ENCODE results near the gene CERT1.
A peak's percentile ranks its signal among the peaks of the same experiment; 100 is the strongest.
"Not testable (repeated sequence)": the region's sequence is repeated elsewhere in the genome, so short reads cannot be mapped to it uniquely, and the experiment has no call there.

The CERT1 gene, protein sequence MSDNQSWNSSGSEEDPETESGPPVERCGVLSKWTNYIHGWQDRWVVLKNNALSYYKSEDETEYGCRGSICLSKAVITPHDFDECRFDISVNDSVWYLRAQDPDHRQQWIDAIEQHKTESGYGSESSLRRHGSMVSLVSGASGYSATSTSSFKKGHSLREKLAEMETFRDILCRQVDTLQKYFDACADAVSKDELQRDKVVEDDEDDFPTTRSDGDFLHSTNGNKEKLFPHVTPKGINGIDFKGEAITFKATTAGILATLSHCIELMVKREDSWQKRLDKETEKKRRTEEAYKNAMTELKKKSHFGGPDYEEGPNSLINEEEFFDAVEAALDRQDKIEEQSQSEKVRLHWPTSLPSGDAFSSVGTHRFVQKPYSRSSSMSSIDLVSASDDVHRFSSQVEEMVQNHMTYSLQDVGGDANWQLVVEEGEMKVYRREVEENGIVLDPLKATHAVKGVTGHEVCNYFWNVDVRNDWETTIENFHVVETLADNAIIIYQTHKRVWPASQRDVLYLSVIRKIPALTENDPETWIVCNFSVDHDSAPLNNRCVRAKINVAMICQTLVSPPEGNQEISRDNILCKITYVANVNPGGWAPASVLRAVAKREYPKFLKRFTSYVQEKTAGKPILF

GRCh38 chr5:75511435-75512382 is at the start of gene CERT1, which contains the start of gene POLK:
Gene CERT1 (minus strand): TSS chr5:75511629. CDS start chr5:75511207, 422 bp downstream.
Gene POLK (plus strand): TSS chr5:75511891.
- DNase-seq (ENCODE audit: low read depth, low spot score): peak; percentile 94

GRCh38 chr5:75560655-75561054 is 49.2 kb upstream of the CERT1 start:
- not testable (repeated sequence) for DNase-seq (ENCODE audit: low read depth, low spot score)

DNA sequence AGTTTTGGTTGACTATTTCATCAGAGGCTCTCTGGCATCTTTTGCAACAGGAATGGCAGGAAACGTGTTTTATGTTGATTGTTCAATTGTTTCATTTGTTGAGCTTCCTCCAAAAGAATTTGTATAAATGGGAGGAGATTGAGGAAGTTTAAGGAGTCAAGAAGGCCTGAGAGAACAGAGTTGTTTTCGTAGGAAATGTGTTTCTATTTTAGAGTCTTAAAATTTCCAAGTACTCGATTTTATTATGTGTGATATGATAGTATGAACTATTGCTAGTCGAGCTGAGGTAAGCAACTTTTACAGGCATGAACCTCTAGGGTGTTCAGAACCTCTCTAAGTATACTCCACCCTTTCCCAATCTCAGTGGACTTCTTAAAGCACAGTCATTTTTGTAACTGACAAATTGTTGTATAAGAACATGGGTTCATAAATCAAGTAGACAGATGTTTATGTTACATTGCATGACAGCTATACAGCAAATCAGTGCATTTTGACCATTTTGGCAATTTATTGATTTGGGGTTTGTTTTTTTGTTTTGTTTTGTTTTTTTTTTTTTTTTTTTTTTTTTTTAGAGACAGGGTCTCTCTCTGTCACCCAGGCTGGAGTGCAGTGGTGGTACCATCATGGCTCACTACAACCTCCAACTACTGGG is 47.7 kb upstream of the CERT1 start:
- no peak for DNase-seq (ENCODE audit: low read depth, low spot score)

DNA sequence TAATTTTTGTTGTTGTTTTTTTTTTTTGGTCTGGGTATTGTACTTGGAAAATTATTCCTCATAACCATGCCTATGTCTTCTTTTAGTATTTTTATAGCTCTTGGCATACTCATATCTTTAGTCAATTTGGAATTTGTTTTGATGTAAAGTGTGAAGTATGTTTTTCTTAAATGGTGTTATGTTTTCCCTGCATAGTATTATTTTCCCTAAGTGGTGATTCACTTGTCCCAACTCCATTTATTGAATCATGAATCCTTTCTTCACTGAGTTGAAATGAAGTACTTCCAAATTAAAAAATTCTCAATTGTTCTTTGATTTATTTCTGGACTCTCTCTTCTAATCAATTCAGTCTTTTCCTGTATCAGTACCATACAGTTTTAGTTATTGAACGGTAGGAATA is 46.8 kb upstream of the CERT1 start:
- no peak for DNase-seq (ENCODE audit: low read depth, low spot score)

DNA sequence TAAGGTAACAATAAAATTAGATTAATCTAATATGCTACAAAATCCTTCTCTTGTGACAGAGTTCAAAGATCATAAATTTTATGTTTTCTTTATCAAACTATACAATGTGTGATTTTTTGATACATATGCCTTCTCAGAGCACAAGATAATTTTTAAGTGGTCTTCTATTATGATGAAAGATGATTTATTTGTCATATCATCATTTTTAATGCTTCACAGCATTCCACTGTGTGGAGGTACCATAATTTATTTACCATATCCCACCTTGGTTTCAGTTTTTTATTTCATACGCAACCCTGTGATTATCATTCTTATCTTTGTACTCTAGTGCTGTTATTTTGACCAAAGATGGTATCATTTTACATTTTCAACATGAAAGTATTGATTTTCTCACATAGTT is 41.9 kb upstream of the CERT1 start:
- DNase-seq (ENCODE audit: low read depth, low spot score): no peak

- DNase-seq (ENCODE audit: low read depth, low spot score): no peak
Measured at GRCh38 chr5:75552764-75553163, 41.3 kb upstream of the CERT1 start.

- DNase-seq (ENCODE audit: low read depth, low spot score): no peak
Measured at GRCh38 chr5:75551471-75551870, 40.0 kb upstream of the CERT1 start.

DNA sequence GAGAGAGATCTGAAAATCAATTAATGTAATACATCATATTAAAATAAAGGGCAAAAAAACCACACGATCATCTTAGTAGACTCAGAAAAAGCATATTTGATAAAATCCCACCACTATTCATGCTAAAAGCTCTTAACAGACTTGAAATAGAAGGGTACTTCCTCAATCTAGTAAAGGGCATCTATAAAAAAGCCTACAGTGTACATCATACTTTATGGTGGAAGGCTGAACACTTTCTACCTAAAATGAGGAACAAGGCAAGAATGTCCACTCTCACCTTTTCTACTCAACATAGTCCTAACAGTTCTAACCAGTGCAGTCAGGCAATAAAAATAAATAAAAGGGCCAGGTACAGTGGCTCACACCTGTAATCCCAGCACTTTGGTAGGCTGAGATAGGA is 39.2 kb upstream of the CERT1 start:
- no peak for DNase-seq (ENCODE audit: low read depth, low spot score)

- no peak for DNase-seq (ENCODE audit: low read depth, low spot score)
Measured at GRCh38 chr5:75547812-75548211, 36.4 kb upstream of the CERT1 start.

GRCh38 chr5:75546830-75547229 is 35.4 kb upstream of the CERT1 start:
- no peak for DNase-seq (ENCODE audit: low read depth, low spot score)

DNA sequence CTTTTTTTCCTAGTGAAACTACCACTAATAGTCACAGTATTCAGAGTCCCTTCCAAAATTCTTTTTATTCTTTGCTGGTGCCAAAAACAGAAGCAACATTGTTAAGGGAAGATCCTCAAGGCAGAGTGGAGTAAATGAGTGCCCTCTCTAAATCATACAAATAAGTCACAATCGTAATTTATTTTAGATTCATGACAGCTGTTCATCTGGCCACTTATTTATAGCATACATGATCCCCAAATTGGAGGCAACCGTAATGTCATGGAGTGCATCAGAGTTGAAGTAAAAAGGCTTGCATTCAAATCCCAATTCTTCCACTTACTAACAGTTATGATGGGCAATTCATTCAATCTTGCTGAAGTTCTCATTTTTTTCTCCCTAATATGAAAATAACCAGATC is 33.7 kb upstream of the CERT1 start:
- no peak for DNase-seq (ENCODE audit: low read depth, low spot score)

DNA sequence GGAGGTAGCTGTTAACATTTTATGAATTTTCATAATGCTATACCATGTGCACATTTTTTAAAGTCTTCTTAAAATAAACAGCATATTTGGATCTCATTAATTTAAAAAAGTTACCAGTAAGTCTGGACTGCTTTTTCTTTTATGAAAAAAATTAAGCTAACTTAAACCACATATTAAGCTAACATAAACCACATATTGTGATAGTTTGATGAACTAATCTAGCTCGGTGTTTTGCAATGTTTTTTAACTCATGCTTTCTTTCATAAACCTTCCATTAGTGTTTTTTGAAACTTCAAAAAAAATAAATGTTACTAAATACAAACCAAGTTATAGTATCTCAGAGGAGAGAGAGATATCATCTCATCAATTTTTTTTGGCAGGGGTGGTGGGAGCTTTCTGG is 26.8 kb upstream of the CERT1 start:
- DNase-seq (ENCODE audit: low read depth, low spot score): no peak

DNA sequence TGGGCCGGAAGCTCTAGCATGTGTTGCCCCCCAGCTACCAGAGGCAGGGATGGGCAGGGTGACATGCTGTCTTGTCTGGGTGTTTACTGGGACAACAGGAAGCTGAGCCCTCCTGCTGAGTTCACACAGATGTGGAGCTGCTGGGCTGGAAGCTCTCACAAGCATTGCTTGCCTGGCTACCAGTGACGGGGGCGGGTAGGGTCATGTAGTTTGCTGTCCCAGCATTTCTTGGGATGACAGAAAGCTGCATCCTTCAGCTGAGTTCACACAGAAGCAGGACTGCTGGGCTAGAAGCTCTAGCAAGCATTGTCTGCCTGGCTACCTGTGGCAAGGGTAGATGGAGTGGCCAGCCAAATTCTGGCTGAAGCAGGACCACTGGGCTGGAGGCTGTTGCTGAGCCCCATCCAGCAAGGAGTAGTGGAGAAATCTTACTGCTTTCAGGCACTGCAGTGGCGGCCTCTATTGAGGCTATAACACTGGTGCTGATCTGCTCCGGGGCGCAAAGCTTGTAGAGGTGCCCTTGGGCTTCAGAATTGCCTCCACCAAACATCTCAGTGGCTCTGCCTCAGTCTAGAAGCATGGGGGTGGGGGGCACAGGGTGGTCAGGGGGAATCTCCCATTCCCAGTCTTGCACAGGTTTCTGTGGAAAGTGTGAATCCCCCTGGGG is 25.4 kb upstream of the CERT1 start:
- DNase-seq (ENCODE audit: low read depth, low spot score): no peak

DNA sequence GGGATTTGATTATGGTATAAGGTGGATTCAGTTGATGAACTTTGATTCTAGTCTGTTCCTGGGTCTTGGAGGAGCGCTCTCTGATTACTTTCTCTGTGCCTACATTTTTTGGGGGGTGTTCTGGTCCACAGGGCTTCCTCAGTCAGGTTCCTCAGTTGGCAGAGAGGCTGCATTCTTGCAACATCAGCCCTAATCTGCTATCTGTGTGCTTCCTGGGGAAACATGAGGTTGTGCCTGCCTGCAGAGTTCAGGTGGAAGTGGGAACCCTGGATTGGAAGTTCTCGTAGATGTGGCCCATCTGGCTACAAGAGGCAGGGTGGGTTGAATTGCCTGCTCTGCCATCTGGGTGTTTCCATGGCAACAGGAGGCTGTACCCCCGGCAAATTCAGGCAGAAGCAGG is 24.7 kb upstream of the CERT1 start:
- no peak for DNase-seq (ENCODE audit: low read depth, low spot score)

DNA sequence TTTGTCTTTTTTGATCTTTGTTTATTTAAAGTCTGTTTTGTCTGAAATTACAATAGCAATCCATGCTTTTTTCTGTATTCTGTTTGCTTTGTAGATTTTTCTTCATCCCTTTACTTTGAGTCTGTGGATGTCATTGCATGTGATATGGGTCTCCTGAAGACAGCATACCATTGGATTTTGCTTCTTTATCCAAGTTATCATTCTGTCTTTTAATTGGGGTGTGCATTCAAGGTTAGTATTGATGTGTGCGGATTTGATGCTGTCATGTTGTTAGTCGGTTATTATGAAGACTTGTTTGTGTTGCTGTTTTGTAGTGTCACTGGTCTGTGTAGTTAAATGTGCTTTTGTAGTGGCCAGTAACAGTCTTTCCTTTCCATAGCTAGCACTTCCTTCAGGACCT is 23.3 kb upstream of the CERT1 start:
- DNase-seq (ENCODE audit: low read depth, low spot score): no peak

- DNase-seq (ENCODE audit: low read depth, low spot score): not testable (repeated sequence)
Measured at GRCh38 chr5:75533716-75534115, 22.3 kb upstream of the CERT1 start.

GRCh38 chr5:75532190-75532589 is 20.8 kb upstream of the CERT1 start:
- no peak for DNase-seq (ENCODE audit: low read depth, low spot score)

GRCh38 chr5:75529185-75529584 is 17.8 kb upstream of the CERT1 start:
- DNase-seq (ENCODE audit: low read depth, low spot score): no peak

- no peak for DNase-seq (ENCODE audit: low read depth, low spot score)
Measured at GRCh38 chr5:75526070-75526469, 14.6 kb upstream of the CERT1 start.

DNA sequence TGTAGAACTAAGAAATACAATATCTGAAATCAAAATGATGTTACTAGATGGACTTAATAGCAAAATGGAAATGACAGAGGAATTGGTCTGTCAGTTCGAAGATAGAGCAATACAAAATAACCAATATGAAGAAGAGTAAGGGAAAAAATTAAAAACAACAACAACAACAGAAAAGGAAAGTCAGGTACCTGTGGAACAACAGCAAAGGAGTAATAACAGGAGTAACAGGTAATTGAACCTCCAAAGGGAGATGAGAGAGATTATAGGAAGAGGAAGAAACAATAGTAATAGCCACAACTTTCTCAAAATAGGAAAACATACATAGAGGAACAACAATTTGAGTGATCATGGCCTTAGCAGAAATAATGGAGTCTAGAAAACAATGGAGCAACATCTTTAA is 13.9 kb upstream of the CERT1 start:
- DNase-seq (ENCODE audit: low read depth, low spot score): no peak

DNA sequence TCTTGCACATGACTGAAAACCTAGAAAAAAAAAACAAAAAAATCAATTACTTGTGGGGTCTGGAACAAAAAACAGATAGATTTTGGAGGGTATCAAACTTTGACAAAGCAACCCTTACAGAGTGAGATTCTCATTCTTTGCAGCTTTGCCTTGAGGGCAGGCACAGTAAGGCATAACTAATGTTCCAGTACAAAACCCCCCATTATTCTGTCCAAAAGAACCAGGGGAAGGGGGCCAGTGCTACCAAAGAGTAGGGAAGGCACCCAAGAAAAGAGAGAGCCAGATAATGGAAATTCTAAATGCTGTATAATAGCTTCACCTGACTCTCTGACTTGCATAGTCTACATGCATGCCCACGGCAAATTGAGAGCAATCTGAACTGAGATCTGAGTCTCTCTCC is 13.2 kb upstream of the CERT1 start:
- no peak for DNase-seq (ENCODE audit: low read depth, low spot score)

All from iPS DF 19.7 (cell line).